DND-41 (cell line): ENCODE measurements around the gene NKD1.

Experiments
- ATAC-seq: fragments of 200-7000 bp; cut with Tn5 transposase; 3 replicates; pipeline ENCODE4 v1.9.1; 2021; ENCODE audit warnings: low read depth; ENCODE audit not compliant: insufficient read depth
- DNase-seq: peaks from one replicate; pipeline ENCODE4 v3.0.0-alpha.2; 2020
- H2AFZ ChIP-seq: 2 replicates; pipeline ENCODE4 v1.6.0; 2012; ENCODE audit warnings: low read depth, low read length
- H3K27ac ChIP-seq: 2 replicates; pipeline ENCODE4 v1.5.1; 2012; ENCODE audit warnings: low read length, inconsistent platforms
- H3K27me3 ChIP-seq: fragments of 200-600 bp; sonication (generic); 2 replicates; pipeline ENCODE4 v1.6.0; 2012; ENCODE audit warnings: low read length, mild to moderate bottlenecking, inconsistent platforms; ENCODE audit not compliant: insufficient read depth, poor library complexity
- H3K36me3 ChIP-seq: 2 replicates; pipeline ENCODE4 v1.5.1; 2012; ENCODE audit warnings: low read length, inconsistent platforms; ENCODE audit not compliant: insufficient read depth
- H3K4me1 ChIP-seq: 2 replicates; pipeline ENCODE4 v1.5.1; 2012; ENCODE audit warnings: mild to moderate bottlenecking, low read length; ENCODE audit not compliant: insufficient read depth
- H3K4me2 ChIP-seq: 2 replicates; pipeline ENCODE4 v1.6.0; 2012; ENCODE audit warnings: mild to moderate bottlenecking, moderate library complexity, low read length, inconsistent platforms; ENCODE audit not compliant: insufficient read depth
- H3K4me3 ChIP-seq, 2 experiments: fragments of 200-600 bp in 1 of 2; shearing (Covaris generic) in 1 of 2; 2 replicates each; pipeline ENCODE4 v1.5.1; 2012 to 2016; ENCODE audit warnings: inconsistent platforms in 2 of 2, low read length in 2 of 2, mild to moderate bottlenecking in 2 of 2, low read depth in 1 of 2, moderate library complexity in 1 of 2
- H3K79me2 ChIP-seq: 2 replicates; pipeline ENCODE4 v1.6.0; 2012; ENCODE audit warnings: low read length, inconsistent platforms; ENCODE audit not compliant: insufficient read depth
- H3K9ac ChIP-seq: 2 replicates; pipeline ENCODE4 v1.6.0; 2012; ENCODE audit warnings: low read depth, mild to moderate bottlenecking, inconsistent platforms, low read length, moderate library complexity
- H3K9me3 ChIP-seq: 2 replicates; pipeline ENCODE4 v1.5.1; 2012; ENCODE audit warnings: low read length, moderate library complexity, mild to moderate bottlenecking, inconsistent platforms; ENCODE audit not compliant: insufficient read depth, severe bottlenecking
- H4K20me1 ChIP-seq: 2 replicates; pipeline ENCODE4 v1.6.0; 2012; ENCODE audit warnings: low read length; ENCODE audit not compliant: insufficient read depth
- CTCF ChIP-seq: IDR thresholded peaks from 2 replicates; pipeline ENCODE4 v1.5.1; 2012; ENCODE audit warnings: borderline replicate concordance, low read length, moderate library complexity, mild to moderate bottlenecking; ENCODE audit not compliant: poor library complexity, severe bottlenecking; ENCODE audit errors: extremely low read depth
- EZH2 ChIP-seq: IDR thresholded peaks from 3 replicates; pipeline ENCODE4 v1.6.1; 2012; ENCODE audit warnings: borderline replicate concordance, low read depth, mild to moderate bottlenecking, moderate library complexity, low read length, inconsistent platforms; ENCODE audit not compliant: severe bottlenecking

Gene NKD1

GRCh38 chr16:50684823-50685461 lies 136.7 kb downstream of the NKD1 start:
- Histone ChIP-seq H3K4me1 (peaks cover 52% of the 10 kb centered on the region), H3K9ac (0 out of 2 replicates have a peak overlapping the region, but pooled peaks have one; percentile 14), H3K27me3 (no peaks in the 10 kb centered on the region), H4K20me1 (no peaks in the 10 kb centered on the region), H3K27ac (peak overlapping the region; percentile 69), H3K36me3 (no peaks in the 10 kb centered on the region; the same call in 1 of the 2 replicates), H2AFZ (no peak overlapping the region), H3K79me2 (peaks cover 12% of the 10 kb centered on the region), H3K4me2 (no peak overlapping the region), H3K9me3 (no peaks in the 10 kb centered on the region), H3K4me3 (no peak overlapping the region)
- TF ChIP-seq EZH2 (no peak), CTCF (no peak)
- DNase-seq (no peak), ATAC-seq (no peak)

GRCh38 chr16:50685462-50686063 lies 137.4 kb downstream of the NKD1 start:
- Histone ChIP-seq H3K9ac (no peak overlapping the region), H2AFZ (no peak overlapping the region), H3K27me3 (no peaks in the 10 kb centered on the region), H3K4me1 (peaks cover 46% of the 10 kb centered on the region), H4K20me1 (no peaks in the 10 kb centered on the region), H3K4me3 (no peak overlapping the region), H3K36me3 (no peaks in the 10 kb centered on the region), H3K79me2 (peaks cover 5% of the 10 kb centered on the region), H3K4me2 (no peak overlapping the region), H3K9me3 (no peaks in the 10 kb centered on the region), H3K27ac (peak overlapping the region; percentile 69; the same call in 1 of the 2 replicates)
- no peak for TF ChIP-seq EZH2
- TF ChIP-seq CTCF: no peak
- peak; percentile 38 for DNase-seq
- ATAC-seq: no peak

- TF ChIP-seq EZH2: no peak
- no peak for TF ChIP-seq CTCF
- Histone ChIP-seq H3K4me2 (no peak overlapping the region), H3K9me3 (no peaks in the 10 kb centered on the region), H3K27ac (no peak overlapping the region), H3K4me1 (peaks cover 29% of the 10 kb centered on the region), H3K36me3 (no peaks in the 10 kb centered on the region), H3K79me2 (no peaks in the 10 kb centered on the region), H3K27me3 (no peaks in the 10 kb centered on the region), H4K20me1 (no peaks in the 10 kb centered on the region), H2AFZ (no peak overlapping the region), H3K9ac (no peak overlapping the region), H3K4me3 (no peak overlapping the region)
- DNase-seq: no peak
- ATAC-seq: no peak
These were observed 139.9 kb downstream of the NKD1 start for GRCh38 chr16:50688083-50688482.
